HFF-Myc (cell line): Measurements from ENCODE around the gene CDK1.

Experiments used
- DNase-seq: peaks from one replicate; pipeline ENCODE4 v3.0.0-alpha.2; 2011; ENCODE audit warnings: low read depth; ENCODE audit errors: extremely low read depth
- H3K4me3 ChIP-seq: replicated peaks from 2 replicates; pipeline ENCODE4 v1.5.1; 2011; ENCODE audit warnings: low read depth, mild to moderate bottlenecking, control low read depth, low read length
- CTCF ChIP-seq: IDR thresholded peaks from 2 replicates; pipeline ENCODE4 v1.5.1; 2012; ENCODE audit warnings: mild to moderate bottlenecking, low read depth, low read length, control low read depth; ENCODE audit errors: missing control alignments

The CDK1 gene

GRCh38 chr10:60799971-60800650 lies 21.8 kb downstream of the CDK1 start:
- no peak for DNase-seq
- no peak overlapping the region for H3K4me3 ChIP-seq
- no peak for TF ChIP-seq CTCF

GRCh38 chr10:60800918-60801317 lies 22.6 kb downstream of the CDK1 start:
- H3K4me3 ChIP-seq: no peak overlapping the region
- TF ChIP-seq CTCF: no peak
- no peak for DNase-seq

- H3K4me3 ChIP-seq: no peak overlapping the region
- DNase-seq: no peak
- TF ChIP-seq CTCF: no peak
Observed at GRCh38 chr10:60801522-60801921, 23.2 kb downstream of the CDK1 start.

GRCh38 chr10:60803433-60803832 lies 25.2 kb downstream of the CDK1 start:
- DNase-seq: no peak
- no peak overlapping the region for H3K4me3 ChIP-seq
- TF ChIP-seq CTCF: no peak

GRCh38 chr10:60803865-60804264 lies 25.6 kb downstream of the CDK1 start:
- no peak overlapping the region for H3K4me3 ChIP-seq
- no peak for DNase-seq
- TF ChIP-seq CTCF: no peak

- no peak overlapping the region for H3K4me3 ChIP-seq
- DNase-seq: no peak
- no peak for TF ChIP-seq CTCF
Observed at GRCh38 chr10:60806921-60807320, 28.6 kb downstream of the CDK1 start.

GRCh38 chr10:60807499-60807898 lies 29.2 kb downstream of the CDK1 start:
- DNase-seq: no peak
- TF ChIP-seq CTCF: no peak
- H3K4me3 ChIP-seq: no peak overlapping the region
